GM12873 (cell line): ENCODE measurements around the gene FRY.

Experiments
- TF ChIP-seq, protein P1 (sequence below): IDR thresholded peaks from 2 replicates; pipeline ENCODE4 v1.5.1; 2012; ENCODE audit warnings: low read depth, mild to moderate bottlenecking, moderate library complexity, low read length, control low read depth; ENCODE audit not compliant: insufficient read depth; ENCODE audit errors: missing control alignments

The FRY gene

DNA sequence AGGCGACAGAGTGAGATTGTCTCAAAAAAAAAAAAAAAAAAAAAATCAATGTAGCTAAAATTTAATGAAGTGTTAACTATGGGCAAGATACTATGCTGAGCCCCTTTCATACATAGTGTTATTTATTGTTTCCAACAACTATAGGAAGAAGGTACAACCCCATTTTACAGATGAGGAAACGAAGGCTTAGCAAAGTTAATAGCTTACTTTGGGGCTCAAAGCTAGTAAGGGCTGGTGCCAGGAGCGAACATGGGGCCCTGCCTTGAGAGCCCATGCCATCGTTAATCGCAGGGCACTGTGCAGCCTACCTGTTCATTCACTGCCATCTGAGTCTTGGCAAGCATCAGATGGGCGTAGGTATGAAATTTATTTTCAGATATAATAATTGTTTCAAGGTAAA is 1.9 kb upstream of the FRY start:
- TF ChIP-seq, protein P1, sequence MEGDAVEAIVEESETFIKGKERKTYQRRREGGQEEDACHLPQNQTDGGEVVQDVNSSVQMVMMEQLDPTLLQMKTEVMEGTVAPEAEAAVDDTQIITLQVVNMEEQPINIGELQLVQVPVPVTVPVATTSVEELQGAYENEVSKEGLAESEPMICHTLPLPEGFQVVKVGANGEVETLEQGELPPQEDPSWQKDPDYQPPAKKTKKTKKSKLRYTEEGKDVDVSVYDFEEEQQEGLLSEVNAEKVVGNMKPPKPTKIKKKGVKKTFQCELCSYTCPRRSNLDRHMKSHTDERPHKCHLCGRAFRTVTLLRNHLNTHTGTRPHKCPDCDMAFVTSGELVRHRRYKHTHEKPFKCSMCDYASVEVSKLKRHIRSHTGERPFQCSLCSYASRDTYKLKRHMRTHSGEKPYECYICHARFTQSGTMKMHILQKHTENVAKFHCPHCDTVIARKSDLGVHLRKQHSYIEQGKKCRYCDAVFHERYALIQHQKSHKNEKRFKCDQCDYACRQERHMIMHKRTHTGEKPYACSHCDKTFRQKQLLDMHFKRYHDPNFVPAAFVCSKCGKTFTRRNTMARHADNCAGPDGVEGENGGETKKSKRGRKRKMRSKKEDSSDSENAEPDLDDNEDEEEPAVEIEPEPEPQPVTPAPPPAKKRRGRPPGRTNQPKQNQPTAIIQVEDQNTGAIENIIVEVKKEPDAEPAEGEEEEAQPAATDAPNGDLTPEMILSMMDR: no peak

DNA sequence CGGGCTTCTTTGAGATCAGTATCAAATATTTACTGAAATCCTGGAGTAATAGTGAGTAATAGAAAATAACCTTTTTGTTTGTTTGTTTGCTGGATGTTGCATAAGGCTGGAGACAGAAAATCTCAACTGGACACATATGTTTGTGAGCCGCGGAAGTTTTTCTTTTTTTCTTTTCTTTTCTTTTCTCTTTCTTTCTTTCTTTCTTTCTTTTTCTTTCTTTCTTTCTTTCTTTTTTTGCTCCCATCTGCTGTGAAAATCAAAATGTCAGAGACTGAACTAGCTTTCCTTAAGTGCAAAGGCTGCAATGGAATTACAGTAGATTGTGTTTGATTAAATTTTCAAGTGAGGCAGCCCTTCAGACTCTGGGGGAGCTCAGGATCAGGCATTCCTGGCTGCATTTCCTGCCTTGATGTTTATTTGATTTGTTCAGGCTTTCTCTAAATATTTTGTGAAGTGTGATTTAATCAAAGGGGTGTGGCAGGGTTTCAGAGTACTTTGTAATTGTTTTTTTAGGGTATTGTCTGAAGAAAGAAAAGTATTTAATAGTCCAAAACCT is 319 bp downstream of the FRY start:
- TF ChIP-seq, protein P1: no peak

DNA sequence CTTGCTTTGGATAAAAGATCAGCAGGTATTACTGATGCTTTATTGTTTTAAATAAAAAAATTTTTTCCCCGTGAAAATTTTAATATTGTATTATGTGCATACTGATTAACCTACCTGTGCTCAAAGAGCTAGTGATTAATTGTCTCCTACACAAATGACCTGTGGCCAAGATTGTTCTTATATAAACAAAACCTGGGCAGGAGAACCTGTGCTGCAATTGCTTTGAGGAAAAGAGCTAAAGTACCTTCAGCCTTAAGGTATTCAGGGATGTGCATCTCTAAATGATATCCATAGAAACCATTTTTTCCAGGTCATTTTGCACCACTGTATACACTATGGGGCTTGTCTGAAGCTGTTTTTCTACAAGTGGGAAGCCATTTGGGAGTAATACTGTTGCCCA is 1.2 kb downstream of the FRY start:
- TF ChIP-seq, protein P1: no peak

DNA sequence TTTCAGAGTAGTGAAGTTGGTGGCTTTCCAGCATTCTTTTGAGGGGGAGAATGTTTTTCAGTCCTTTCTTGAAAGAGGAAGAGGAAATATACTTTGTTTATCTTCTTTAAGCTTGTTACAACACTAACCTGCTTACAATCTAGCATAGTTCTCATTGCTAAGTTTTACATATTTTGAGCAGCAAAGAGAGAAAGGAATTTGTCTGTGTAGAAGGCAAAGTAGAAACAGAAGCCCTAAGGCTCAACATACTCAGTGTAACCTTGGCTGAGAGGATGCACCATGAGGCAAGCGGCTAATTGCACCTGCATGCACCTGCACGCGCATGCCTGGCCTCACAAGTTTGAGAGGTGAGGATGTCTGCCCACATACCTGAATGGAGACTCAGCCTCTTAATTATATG is 2.2 kb downstream of the FRY start:
- TF ChIP-seq, protein P1: no peak

DNA sequence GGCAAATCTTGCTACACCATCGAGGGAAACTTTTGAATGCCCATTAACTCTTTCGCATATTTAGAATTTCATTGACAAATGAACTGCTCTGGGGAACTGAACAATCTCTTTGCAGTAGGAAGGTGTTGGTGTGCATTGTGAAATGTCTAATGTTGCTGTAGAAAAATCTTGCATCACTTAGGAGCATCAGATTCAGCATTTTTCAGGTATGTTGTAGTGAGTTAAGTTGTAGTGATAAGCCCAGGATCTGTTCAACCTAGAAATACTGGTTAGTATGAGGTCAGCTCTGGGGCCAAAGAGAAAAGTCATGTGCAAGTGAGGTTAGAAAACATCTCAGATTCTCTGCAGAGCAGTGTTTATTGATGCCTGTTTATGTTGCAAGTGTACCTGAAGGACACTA is 4.1 kb downstream of the FRY start:
- TF ChIP-seq, protein P1: no peak

DNA sequence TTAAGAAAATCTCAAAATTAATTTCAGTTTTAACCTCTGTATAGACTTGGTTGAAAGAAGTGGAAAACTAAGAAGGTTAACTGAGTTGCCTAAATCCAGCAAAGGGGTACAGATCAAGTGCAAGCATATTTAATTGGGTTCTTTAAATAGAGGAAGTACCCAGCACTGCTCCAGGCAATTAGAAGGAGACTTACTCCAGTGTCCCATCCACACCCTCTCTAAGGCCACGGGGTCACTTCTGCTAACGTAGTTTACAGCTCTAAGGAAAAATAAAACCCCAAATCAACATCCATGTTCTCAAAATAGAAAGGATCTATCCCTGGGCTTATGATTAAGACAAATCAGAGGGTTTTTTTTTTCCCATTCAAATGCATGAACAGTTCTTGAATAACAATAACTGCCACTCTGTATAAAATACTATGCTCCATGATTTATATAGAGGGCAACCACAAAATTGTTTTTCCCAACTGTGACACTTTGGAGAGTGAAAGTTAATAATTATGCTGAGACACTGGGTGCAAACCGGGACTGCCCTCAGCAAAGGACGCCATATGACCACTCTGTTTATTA is 4.6 kb downstream of the FRY start:
- TF ChIP-seq, protein P1: no peak

DNA sequence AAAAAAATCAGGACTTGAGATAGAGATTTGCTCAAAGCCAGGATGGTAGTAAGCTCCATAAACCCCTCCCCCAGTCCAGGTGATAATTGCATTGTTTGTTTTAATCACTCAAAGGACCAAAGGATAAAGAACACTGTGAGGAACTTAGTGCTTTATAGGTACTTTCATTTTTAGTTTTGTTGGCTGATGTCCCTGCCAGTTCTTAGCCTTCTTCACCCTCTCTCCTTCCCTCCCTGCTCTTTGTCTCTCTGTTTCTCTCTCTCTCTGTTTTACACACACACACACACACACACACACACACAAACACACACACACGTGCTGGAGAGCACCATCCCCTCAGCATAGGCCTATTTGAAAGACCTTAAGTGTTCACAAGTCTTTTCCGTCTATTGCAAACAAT is 5.2 kb downstream of the FRY start:
- TF ChIP-seq, protein P1: no peak
